Transverse colon (tissue), 3 donors: Measurements from ENCODE around the gene APOD.

Source experiments
- CTCF ChIP-seq, 5 experiments: fragments of 200-600 bp in 3 of 5; fragments of 450-650 bp in 2 of 5; sonication (generic) in 3 of 5; IDR thresholded peaks; 1 replicate in 2 of 5; 2 replicates in 3 of 5; pipeline ENCODE4 v1.5.1; 2016 to 2017; ENCODE audit warnings: antibody characterized with exemption in 5 of 5, inconsistent platforms in 3 of 5, mild to moderate bottlenecking in 2 of 5, moderate library complexity in 1 of 5
- POLR2A ChIP-seq: fragments of 450-650 bp; IDR thresholded peaks from one replicate; pipeline ENCODE4 v1.6.1; 2016; ENCODE audit warnings: antibody characterized with exemption, mild to moderate bottlenecking, moderate library complexity

- TF ChIP-seq CTCF (IDR thresholded peaks at IDR 0.05) (no peak), POLR2A (no peak)
Observed at GRCh38 chr3:195570344-195570743, 13.4 kb downstream of the APOD start.
